Common myeloid progenitor, CD34-positive (primary cell): Measurements from ENCODE around the gene QKI.
"Not testable (repeated sequence)": the region's sequence is repeated elsewhere in the genome, so short reads cannot be mapped to it uniquely, and the experiment has no call there.

Experiments
- CTCF ChIA-PET: fragments of 350-600 bp; sonication (Branson Sonifier 250); formaldehyde crosslinking; loops from one replicate; lab custom pipeline; 2021; ENCODE audit warnings: antibody characterized with exemption; lab: Charles Lee
- POLR2A ChIA-PET: fragments of 350-600 bp; sonication (Branson Sonifier 250); formaldehyde crosslinking; loops from one replicate; lab custom pipeline; 2021; ENCODE audit warnings: antibody characterized with exemption; lab: Charles Lee
- DNase-seq, 3 donors: peaks; one replicate each; pipeline versions ENCODE4 v3.0.0 to v3.0.0-alpha.2; 2013
- H3K27ac ChIP-seq, 2 experiments: 1 replicate in 1 of 2; 2 replicates in 1 of 2; pipeline ENCODE4 v1.7.0; 2013; ENCODE audit warnings: inconsistent platforms in 2 of 2, low read length in 2 of 2, mild to moderate bottlenecking in 2 of 2, low read depth in 1 of 2, moderate library complexity in 1 of 2; ENCODE audit not compliant: severe bottlenecking in 2 of 2, insufficient read depth in 1 of 2, poor library complexity in 1 of 2
- H3K27me3 ChIP-seq, 5 experiments: replicated peaks in 2 of 5; 1 replicate in 3 of 5; 2 replicates in 2 of 5; pipeline versions ENCODE4 v1.6.1 to v1.7.0; 2013; ENCODE audit warnings: low read length in 4 of 5, mild to moderate bottlenecking in 2 of 5, moderate library complexity in 2 of 5, inconsistent platforms in 1 of 5; ENCODE audit not compliant: insufficient read depth in 5 of 5, control insufficient read depth in 4 of 5
- H3K36me3 ChIP-seq, 4 experiments: 1 replicate in 2 of 4; 2 replicates in 2 of 4; pipeline versions ENCODE4 v1.6.1 to v1.7.0; 2013; ENCODE audit warnings: low read length in 3 of 4, control low read depth in 1 of 4, mild to moderate bottlenecking in 1 of 4; ENCODE audit not compliant: control insufficient read depth in 4 of 4, insufficient read depth in 4 of 4
- H3K4me1 ChIP-seq, 4 experiments: 1 replicate in 3 of 4; 2 replicates in 1 of 4; pipeline versions ENCODE4 v1.6.1 to v1.7.1; 2013; ENCODE audit warnings: low read length in 3 of 4, mild to moderate bottlenecking in 3 of 4, control low read depth in 1 of 4, inconsistent platforms in 1 of 4, moderate library complexity in 1 of 4; ENCODE audit not compliant: control insufficient read depth in 4 of 4, insufficient read depth in 4 of 4; ENCODE audit errors: control extremely low read depth in 1 of 4
- H3K4me3 ChIP-seq, 7 experiments: 1 replicate in 4 of 7; 2 replicates in 3 of 7; pipeline versions ENCODE4 v1.5.1 to v1.7.0; 2013; ENCODE audit warnings: mild to moderate bottlenecking in 7 of 7, low read length in 6 of 7, moderate library complexity in 6 of 7, inconsistent platforms in 2 of 7, low read depth in 2 of 7, control low read depth in 1 of 7; ENCODE audit not compliant: insufficient read depth in 4 of 7, control insufficient read depth in 1 of 7; ENCODE audit errors: extremely low read depth in 1 of 7
- H3K9me3 ChIP-seq, 5 experiments: 1 replicate in 4 of 5; 2 replicates in 1 of 5; pipeline versions ENCODE4 v1.6.1 to v1.7.1; 2013; ENCODE audit warnings: low read length in 4 of 5, mild to moderate bottlenecking in 2 of 5, inconsistent platforms in 1 of 5, low read depth in 1 of 5, moderate library complexity in 1 of 5; ENCODE audit not compliant: control insufficient read depth in 4 of 5, insufficient read depth in 2 of 5; ENCODE audit errors: control extremely low read depth in 1 of 5
- WGBS: methylation state at CpG from one replicate; pipeline ENCODE4 v1.1.5; 2013; ENCODE audit not compliant: insufficient coverage; 5-methylcytosine and 5-hydroxymethylcytosine counted together

The QKI gene

DNA sequence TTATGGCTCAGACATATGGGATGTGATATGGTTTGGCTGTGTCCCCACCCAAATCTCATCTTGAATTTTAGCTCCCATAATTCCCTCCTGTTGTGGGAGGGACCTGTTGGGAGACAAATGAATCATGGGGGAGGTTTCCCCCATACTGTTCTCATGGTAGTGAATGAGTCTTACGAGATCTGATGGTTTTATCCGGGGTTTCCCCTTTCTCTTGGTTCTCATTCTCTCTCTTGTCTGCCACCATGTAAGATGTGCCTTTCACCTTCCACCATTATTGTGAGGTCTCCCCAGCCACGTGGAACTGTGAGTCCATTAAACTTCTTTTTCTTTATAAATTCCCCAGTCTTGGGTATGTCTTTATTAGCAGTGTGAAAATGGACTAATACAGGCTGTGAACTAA lies 31.1 kb upstream of the QKI start:
- CTCF ChIA-PET, H3K9me3 ChIP-seq, H3K4me1 ChIP-seq, POLR2A ChIA-PET, H3K27me3 ChIP-seq, H3K4me3 ChIP-seq, H3K36me3 ChIP-seq, H3K27ac ChIP-seq, DNase-seq: not testable (repeated sequence)
- WGBS: 100% methylated on average over 2 of the region's 3 CpGs

DNA sequence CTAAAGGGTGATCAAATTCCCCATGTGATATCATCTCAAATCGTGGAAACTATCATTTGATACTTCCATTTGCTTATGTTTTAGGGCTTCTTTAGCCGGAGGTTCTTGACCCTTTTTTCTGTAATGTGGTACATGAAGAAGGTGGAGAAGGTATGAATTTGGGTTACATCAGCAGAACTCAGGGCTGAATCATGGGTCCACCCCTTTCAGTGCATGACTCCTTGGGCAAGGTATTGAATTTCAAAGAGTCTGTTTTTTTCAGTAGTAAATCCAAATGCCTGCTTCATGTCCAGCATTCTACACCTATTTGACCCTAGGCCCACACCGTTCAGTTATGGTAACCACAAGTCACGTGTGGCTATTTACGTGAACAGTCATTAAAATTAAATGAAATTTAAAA lies 30.6 kb upstream of the QKI start:
- Histone ChIP-seq H3K27me3 (no peaks in the 10 kb centered on the region), H3K9me3 (peaks cover 0 to 4% (median 0%) of the 10 kb centered on the region in 5 experiments), H3K36me3 (no peaks in the 10 kb centered on the region), H3K4me1 (no peaks in the 10 kb centered on the region), H3K4me3 (no peak overlapping the region), H3K27ac (no peak overlapping the region)
- POLR2A ChIA-PET: no interaction called here
- 100% methylated on average over 2 of the region's 5 CpGs for WGBS
- DNase-seq: no peak
- CTCF ChIA-PET: no interaction called here

DNA sequence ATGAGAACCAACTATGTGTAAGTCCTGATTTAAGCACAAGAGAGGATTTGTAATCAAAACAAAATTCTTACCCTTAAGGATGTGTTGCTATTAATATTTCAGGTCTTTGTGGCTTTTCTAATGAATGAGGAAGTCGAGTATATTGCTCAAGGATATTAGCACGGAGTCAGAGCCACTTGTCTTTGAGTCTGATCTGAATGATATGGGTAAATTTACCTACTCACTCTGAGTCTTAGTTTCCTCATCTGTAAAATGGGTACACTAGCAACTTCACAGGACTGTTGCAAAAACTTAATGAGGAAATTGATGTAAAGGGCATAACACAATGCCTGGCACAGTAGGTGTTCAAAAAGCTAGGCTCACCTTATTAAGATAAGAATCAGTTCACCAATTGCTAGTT lies 30.0 kb upstream of the QKI start:
- Histone ChIP-seq H3K4me1 (no peaks in the 10 kb centered on the region), H3K36me3 (no peaks in the 10 kb centered on the region), H3K27ac (no peak overlapping the region), H3K9me3 (peaks cover 0 to 4% (median 0%) of the 10 kb centered on the region in 5 experiments), H3K4me3 (no peak overlapping the region), H3K27me3 (no peaks in the 10 kb centered on the region)
- peak in 2 of 3 donors; percentile 58 to 64 for DNase-seq
- CTCF ChIA-PET: no interaction called here
- POLR2A ChIA-PET: no interaction called here
- 0% methylated on average over 2 of the region's 2 CpGs for WGBS

DNA sequence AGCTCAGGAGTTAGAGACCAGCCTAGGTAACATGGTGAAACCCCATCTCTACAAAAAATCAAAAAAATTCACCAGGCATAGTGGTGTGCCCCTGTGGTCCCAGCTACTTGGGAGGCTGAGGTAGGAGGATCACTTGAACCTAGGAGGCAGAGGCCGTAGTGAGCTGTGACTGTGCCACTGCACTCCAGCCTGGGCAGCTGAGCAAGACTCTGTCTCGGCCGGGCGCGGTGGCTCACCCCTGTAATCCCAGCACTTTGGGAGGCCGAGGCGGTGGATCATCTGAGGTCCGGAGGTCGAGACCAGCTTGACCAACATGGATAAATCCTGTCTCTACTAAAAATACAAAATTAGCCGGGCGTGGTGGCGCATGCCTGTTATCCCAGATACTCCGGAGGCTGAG lies 29.0 kb upstream of the QKI start:
- H3K4me1 ChIP-seq, CTCF ChIA-PET, DNase-seq, H3K4me3 ChIP-seq, H3K27ac ChIP-seq, POLR2A ChIA-PET, H3K36me3 ChIP-seq, H3K9me3 ChIP-seq, H3K27me3 ChIP-seq: not testable (repeated sequence)
- 100% methylated on average over 12 of the region's 13 CpGs for WGBS

DNA sequence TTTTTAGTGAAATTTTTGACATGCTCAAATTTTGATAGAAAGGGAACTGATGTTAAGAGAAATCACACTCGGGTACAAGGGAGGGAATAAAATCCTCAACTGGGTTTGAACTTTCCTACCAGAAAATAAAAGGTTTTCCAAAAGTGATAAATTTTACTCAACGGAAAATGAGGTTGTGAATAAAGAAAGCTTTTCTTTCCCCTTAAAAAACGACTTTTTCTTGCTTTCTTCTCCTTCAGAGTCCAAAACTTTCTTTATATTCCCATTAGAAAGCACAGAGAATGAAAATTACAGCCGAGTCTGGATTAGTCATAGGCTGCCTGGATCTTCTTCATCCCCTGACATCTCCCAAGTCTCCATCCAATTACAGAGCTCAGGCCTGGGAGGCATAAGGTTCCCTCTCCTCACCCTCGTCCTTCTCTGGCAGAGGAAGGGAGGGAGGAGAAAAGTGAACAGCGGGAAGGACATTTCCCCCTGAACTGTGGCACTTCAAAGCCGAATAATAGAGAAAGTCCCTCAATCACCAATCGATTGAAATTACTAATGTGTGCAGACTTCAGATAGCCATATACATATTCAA lies 28.1 kb upstream of the QKI start:
- WGBS: 96% methylated on average over 4 of the region's 8 CpGs
- ChIA-PET POLR2A (no interaction called here), CTCF (no interaction called here)
- Histone ChIP-seq H3K4me3 (no peak overlapping the region), H3K9me3 (peaks cover 0 to 4% (median 0%) of the 10 kb centered on the region in 5 experiments), H3K27me3 (no peaks in the 10 kb centered on the region), H3K36me3 (no peaks in the 10 kb centered on the region), H3K4me1 (no peaks in the 10 kb centered on the region), H3K27ac (no peak overlapping the region)
- DNase-seq: no peak

DNA sequence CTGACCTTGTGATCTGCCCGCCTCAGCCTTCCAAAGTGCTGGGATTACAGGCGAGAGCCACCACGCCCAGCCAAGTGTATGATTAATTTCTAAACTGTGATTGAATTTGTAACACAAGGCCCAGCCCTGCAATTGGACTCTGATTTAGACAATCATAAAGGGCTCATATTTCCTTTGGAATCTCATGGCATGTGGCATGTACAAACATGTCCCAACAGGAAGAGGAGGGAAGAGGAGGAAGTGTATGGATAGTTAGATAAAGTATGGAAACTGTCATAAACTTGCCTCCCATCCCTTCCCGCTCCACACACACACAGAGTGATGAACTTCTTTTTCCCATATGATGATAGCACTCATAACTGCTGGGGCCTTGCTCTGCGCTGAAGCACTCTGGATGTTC lies 27.2 kb upstream of the QKI start:
- no peak for DNase-seq
- 94% methylated on average over 3 of the region's 5 CpGs for WGBS
- H3K27me3 ChIP-seq: no peaks in the 10 kb centered on the region
- H3K9me3 ChIP-seq: peaks cover 0 to 4% (median 0%) of the 10 kb centered on the region in 5 experiments
- CTCF ChIA-PET: interaction anchor here (0.8 kb wide), 1 partner anchor 14 kb away, joined by 3 read pairs; no protein-coding TSS in a partner anchor
- H3K36me3 ChIP-seq: no peaks in the 10 kb centered on the region
- POLR2A ChIA-PET: no interaction called here
- no peak overlapping the region for H3K4me3 ChIP-seq
- no peak overlapping the region for H3K27ac ChIP-seq
- peaks cover 0 to under 1% (median 0%) of the 10 kb centered on the region in 4 experiments for H3K4me1 ChIP-seq

DNA sequence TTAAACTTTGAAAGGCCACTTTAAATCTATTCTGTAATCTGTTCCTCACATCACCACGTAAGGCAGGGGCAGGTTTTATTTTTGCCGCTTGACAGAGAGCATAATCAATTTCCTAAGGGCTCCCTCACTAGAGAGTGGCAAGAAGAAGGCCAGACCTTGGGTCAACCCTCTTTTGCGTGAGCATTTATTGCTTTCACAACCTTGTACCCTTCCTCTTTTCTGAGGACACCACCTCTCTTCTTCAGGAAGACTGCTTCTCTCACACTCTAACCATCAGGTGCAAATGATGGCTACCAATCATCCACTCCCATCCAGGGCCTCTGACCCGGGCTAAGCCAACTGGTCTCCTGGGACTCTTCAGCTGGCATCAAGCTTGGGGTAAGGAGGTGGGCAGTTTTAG lies 25.2 kb upstream of the QKI start:
- WGBS: 100% methylated on average over 3 of the region's 4 CpGs
- Histone ChIP-seq H3K9me3 (no peaks in the 10 kb centered on the region), H3K4me3 (no peak overlapping the region), H3K36me3 (no peaks in the 10 kb centered on the region), H3K4me1 (peaks cover 0 to 4% (median 0%) of the 10 kb centered on the region in 4 experiments), H3K27me3 (no peaks in the 10 kb centered on the region), H3K27ac (no peak overlapping the region)
- DNase-seq: no peak
- ChIA-PET POLR2A (no interaction called here), CTCF (no interaction called here)
